Body of pancreas (tissue), 4 donors: Measurements from ENCODE around the gene CACNB3.

Experiments
- CTCF ChIP-seq, 7 experiments: fragments of 450-650 bp in 4 of 7; fragments of 200-600 bp in 3 of 7; sonication (generic) in 3 of 7; IDR thresholded peaks; one replicate each; pipeline ENCODE4 v1.5.1; 2016 to 2019; ENCODE audit warnings: antibody characterized with exemption in 7 of 7
- POLR2A ChIP-seq, 3 donors: fragments of 450-650 bp; IDR thresholded peaks; one replicate each; pipeline ENCODE4 v1.6.1; 2016; ENCODE audit warnings: antibody characterized with exemption in 3 of 3, mild to moderate bottlenecking in 2 of 3

- no peak for TF ChIP-seq CTCF (IDR thresholded peaks at IDR 0.05)
- TF ChIP-seq POLR2A (IDR thresholded peaks at IDR 0.05) = no peak
These were observed 13.0 kb downstream of the CACNB3 start for GRCh38 chr12:48831257-48831656.
